K562 (cell line): ENCODE results near the gene HPCAL1. TPM values are rescaled to one million over a fixed set of nuclear protein-coding genes. Genes with fewer than 3 reads are reported as not detected.

Experiments
- CBX2 ChIP-seq: fragments of 200-600 bp; sonication (generic); IDR thresholded peaks from one replicate; pipeline ENCODE4 v1.6.1; 2012; ENCODE audit warnings: mild to moderate bottlenecking, low read length, inconsistent platforms; ENCODE audit not compliant: insufficient read depth, poor library complexity, severe bottlenecking
- HDGF ChIP-seq: fragments of 450-650 bp; IDR thresholded peaks from 2 replicates; pipeline ENCODE4 v1.6.1; 2016
- HOMEZ ChIP-seq: fragments of 250-450 bp; sonication (Bioruptor Pico); IDR thresholded peaks from 2 replicates; pipeline ENCODE4 v1.4.0; 2020; ENCODE audit warnings: mild to moderate bottlenecking, moderate library complexity
- MITF ChIP-seq: IDR thresholded peaks from 2 replicates; pipeline ENCODE4 v1.6.1; 2014; ENCODE audit warnings: antibody characterized with exemption
- SNAPC5 ChIP-seq: fragments of 250-450 bp; sonication (Bioruptor Pico); IDR thresholded peaks from 2 replicates; pipeline ENCODE4 v1.8.0; 2021; ENCODE audit warnings: moderate library complexity, mild to moderate bottlenecking, inconsistent platforms
- USF2 ChIP-seq: sonication (generic); formaldehyde crosslinking; IDR thresholded peaks from 2 replicates; pipeline ENCODE4 v1.5.0; 2020; ENCODE audit warnings: missing genetic modification reagents
- ZBTB5 ChIP-seq: fragments of 450-650 bp; IDR thresholded peaks from 2 replicates; pipeline ENCODE4 v1.6.1; 2017; ENCODE audit warnings: antibody characterized with exemption
- ZKSCAN3 ChIP-seq: fragments of 250-450 bp; sonication (Bioruptor Pico); IDR thresholded peaks from 2 replicates; pipeline ENCODE4 v1.4.0; 2020
- ZNF318 ChIP-seq, 2 experiments: fragments of 450-650 bp; IDR thresholded peaks; 2 replicates each; pipeline ENCODE4 v1.6.1; 2016; ENCODE audit warnings: mild to moderate bottlenecking in 2 of 2, borderline replicate concordance in 1 of 2, low read depth in 1 of 2, moderate library complexity in 1 of 2
- polyA plus RNA-seq, 8 experiments: library from polyadenylated mRNA; depleted of rRNA in 4 of 8; stranded (reverse) in 5 of 8; unstranded in 3 of 8; fragments of >200 nt; fragmentation: Nextera tagmentation in 2 of 8; fragmentation: Illumina TruSeq in 1 of 8; extraction: Ambion mirVana in 2 of 8; extraction: Trizol in 1 of 8; gene quantifications; 2 replicates each; pipeline versions ENCODE4 v1.2.1 to v1.2.3, GENCODE V29; 2011 to 2014; ENCODE audit warnings: inconsistent platforms in 1 of 8, missing spikeins in 1 of 8
- total RNA-seq, 7 experiments: library from RNA; depleted of rRNA in 6 of 7; stranded (reverse); fragments of >200 nt in 6 of 7; fragmentation: Illumina TruSeq in 2 of 7; extraction: Trizol in 2 of 7; gene quantifications; 2 replicates each; pipeline versions ENCODE4 v1.2.1 to v1.2.3, GENCODE V29; 2011 to 2021; ENCODE audit warnings: low replicate concordance in 1 of 7

Gene HPCAL1
- total and polyA plus RNA-seq, 9 of the 15 experiments (the other 6 are each of a cell fraction or from before 2014, with no cell fraction given): 2.7 to 65.5 (median 23.9) TPM

- TF ChIP-seq ZNF318 (IDR thresholded peaks at IDR 0.05; ENCODE audit: borderline replicate concordance in 1 of 2, low read depth in 1 of 2): no peak
- TF ChIP-seq HOMEZ (CRISPR knock-in tag): no peak
- no peak for TF ChIP-seq CBX2
- TF ChIP-seq HDGF: no peak
- no peak for TF ChIP-seq MITF
- TF ChIP-seq ZKSCAN3 (CRISPR knock-in tag): no peak
- TF ChIP-seq USF2: no peak
- no peak for TF ChIP-seq SNAPC5 (CRISPR knock-in tag)
- TF ChIP-seq ZBTB5: no peak
Measured at GRCh38 chr2:10283106-10284062, 19.3 kb upstream of the HPCAL1 start (continued).
